H1 (cell line): ENCODE results near the gene UBQLN1. TPM values are rescaled to one million over a fixed set of nuclear protein-coding genes. Genes with fewer than 3 reads are reported as not detected.

Source experiments
- BCL11A ChIP-seq, 2 experiments: IDR thresholded peaks; one replicate each; pipeline ENCODE4 v1.6.1; 2011; ENCODE audit warnings: low read depth in 2 of 2, low read length in 2 of 2, mild to moderate bottlenecking in 2 of 2
- CHD1 ChIP-seq: IDR thresholded peaks from 2 replicates; pipeline ENCODE4 v1.6.1; 2012; ENCODE audit warnings: low read depth, low read length, improper control_type of control experiment
- CREB1 ChIP-seq: IDR thresholded peaks from 2 replicates; pipeline ENCODE4 v1.6.1; 2012; ENCODE audit warnings: inconsistent platforms
- EGR1 ChIP-seq: IDR thresholded peaks from 2 replicates; pipeline ENCODE4 v1.6.1; 2011; ENCODE audit warnings: low read depth, low read length, borderline replicate concordance
- EP300 ChIP-seq, 2 experiments: IDR thresholded peaks; 1 replicate in 1 of 2; 2 replicates in 1 of 2; pipeline ENCODE4 v1.6.1; 2011 to 2012; ENCODE audit warnings: low read depth in 2 of 2, low read length in 2 of 2, mild to moderate bottlenecking in 2 of 2, borderline replicate concordance in 1 of 2, inconsistent platforms in 1 of 2, moderate library complexity in 1 of 2
- JUN ChIP-seq: IDR thresholded peaks from 2 replicates; pipeline ENCODE4 v1.6.1; 2011; ENCODE audit warnings: low read depth, mild to moderate bottlenecking, improper control_type of control experiment, low read length
- JUND ChIP-seq: IDR thresholded peaks from 2 replicates; pipeline ENCODE4 v1.6.1; 2011; ENCODE audit warnings: mild to moderate bottlenecking, improper control_type of control experiment, low read length
- MAX ChIP-seq: IDR thresholded peaks from 2 replicates; pipeline ENCODE4 v1.6.1; 2012; ENCODE audit warnings: inconsistent platforms
- NANOG ChIP-seq: IDR thresholded peaks from 2 replicates; pipeline ENCODE4 v1.6.1; 2011; ENCODE audit warnings: low read length, low read depth, mild to moderate bottlenecking, inconsistent platforms; ENCODE audit not compliant: insufficient read depth, poor library complexity, severe bottlenecking
- PHF8 ChIP-seq: fragments of 200-600 bp; sonication (generic); conservative IDR thresholded peaks from 2 replicates; pipeline ENCODE4 v1.7.1; 2012; ENCODE audit warnings: low read depth, mild to moderate bottlenecking, inconsistent platforms, low read length, moderate library complexity
- POLR2A ChIP-seq, 2 experiments: IDR thresholded peaks; 1 replicate in 1 of 2; 2 replicates in 1 of 2; pipeline ENCODE4 v1.6.1; 2011; ENCODE audit warnings: low read depth in 2 of 2, low read length in 2 of 2, mild to moderate bottlenecking in 2 of 2; ENCODE audit errors: control extremely low read depth in 1 of 2
- POLR2AphosphoS5 ChIP-seq: IDR thresholded peaks from 2 replicates; pipeline ENCODE4 v1.6.1; 2011; ENCODE audit warnings: low read depth, low read length
- SIN3A ChIP-seq, 2 experiments: IDR thresholded peaks in 1 of 2; conservative IDR thresholded peaks in 1 of 2; 2 replicates each; pipeline ENCODE4 v1.6.1; 2011 to 2012; ENCODE audit warnings: low read length in 2 of 2, improper control_type of control experiment in 1 of 2, low read depth in 1 of 2, mild to moderate bottlenecking in 1 of 2
- SIX5 ChIP-seq: IDR thresholded peaks from 2 replicates; pipeline ENCODE4 v1.6.1; 2011; ENCODE audit warnings: mild to moderate bottlenecking, low read depth, low read length
- SP1 ChIP-seq: IDR thresholded peaks from 2 replicates; pipeline ENCODE4 v1.6.1; 2011; ENCODE audit warnings: low read depth, low read length
- SUZ12 ChIP-seq: fragments of 200-600 bp; sonication (generic); IDR thresholded peaks from 2 replicates; pipeline ENCODE4 v1.6.1; 2012; ENCODE audit warnings: mild to moderate bottlenecking, inconsistent platforms, low read length, moderate library complexity, mixed read lengths
- polyA plus RNA-seq, 7 experiments: library from polyadenylated mRNA; depleted of rRNA in 3 of 7; stranded (reverse) in 5 of 7; unstranded in 2 of 7; fragments of >200 nt in 5 of 7; fragments of 200-250 nt in 2 of 7; gene quantifications; 1 replicate in 5 of 7; 2 replicates in 1 of 7; 4 replicates in 1 of 7; pipeline versions ENCODE4 v1.2.1 to v1.2.3, GENCODE V29; 2011 to 2013; ENCODE audit warnings: missing spikeins in 2 of 7, mixed read lengths in 2 of 7
- total RNA-seq: library from RNA; stranded (reverse); fragmentation: NEBNext Ultra II Directional; extraction: Animal tissue kit (Norgen Biotek cat#: 25700); gene quantifications from 2 replicates; pipeline ENCODE4 v1.2.1, GENCODE V29; 2021

Gene UBQLN1
- total and polyA plus RNA-seq, 2 of the 8 experiments (the other 6 are each of a cell fraction or from before 2014, with no cell fraction given), result 62.4 to 105 TPM

GRCh38 chr9:83706676-83707517 lies 861 bp downstream of the UBQLN1 start (continued):
- TF ChIP-seq POLR2A (IDR thresholded peaks at IDR 0.05; ENCODE audit: control extremely low read depth in 1 of 2, low read depth in 2 of 2, low read length in 2 of 2) (peak in 1 of 2 experiments; percentile 74; a peak in 1 of 3 replicates), JUND (no peak), POLR2AphosphoS5 (peak; percentile 93), EGR1 (peak; percentile 74; the same call in 1 of the 2 replicates), JUN (no peak), EP300 (IDR thresholded peaks at IDR 0.05; ENCODE audit: borderline replicate concordance in 1 of 2, low read depth in 2 of 2, low read length in 2 of 2) (no peak), NANOG (no peak), PHF8 (peak; percentile 37; the same call in 1 of the 2 replicates), CHD1 (no peak), SUZ12 (no peak), BCL11A (IDR thresholded peaks at IDR 0.05; ENCODE audit: low read depth in 2 of 2, low read length in 2 of 2) (no peak), SIX5 (no peak), MAX (no peak; the same call in 1 of the 2 replicates), CREB1 (no peak), SIN3A (conservative IDR thresholded peaks at IDR 0.05 in 1 of 2, IDR thresholded peaks at IDR 0.05 in 1 of 2; ENCODE audit: low read depth in 1 of 2, low read length in 2 of 2) (no peak; a peak in 1 of 4 replicates), SP1 (no peak)
- TF ChIP-seq, all 59 proteins: peak for 6
